CD14-positive monocyte (primary cell): ENCODE data around the gene PTPRU. TPM values are rescaled to one million over a fixed set of nuclear protein-coding genes. Genes with fewer than 3 reads are reported as not detected.

Experiments used
- DNase-seq, 3 donors: peaks; one replicate each; pipeline ENCODE4 v3.0.0-alpha.2; 2011 to 2022
- H2AFZ ChIP-seq: 2 replicates; pipeline ENCODE4 v1.6.0; 2012; ENCODE audit warnings: mild to moderate bottlenecking, low read depth, low read length, inconsistent platforms; ENCODE audit not compliant: insufficient read depth, poor library complexity, severe bottlenecking
- H3K27ac ChIP-seq, 2 donors: 1 replicate in 1 of 2; 2 replicates in 1 of 2; pipeline ENCODE4 v1.5.1; 2012 to 2013; ENCODE audit warnings: low read length in 2 of 2, control low read depth in 1 of 2, inconsistent platforms in 1 of 2, low read depth in 1 of 2, mild to moderate bottlenecking in 1 of 2
- H3K27me3 ChIP-seq, 2 donors: one replicate each; pipeline versions ENCODE4 v1.6.0 to v1.6.1; 2011 to 2013; ENCODE audit warnings: low read length in 2 of 2; ENCODE audit not compliant: control insufficient read depth in 2 of 2, insufficient read depth in 2 of 2
- H3K36me3 ChIP-seq, 2 donors: replicated peaks in 1 of 2; 1 replicate in 1 of 2; 2 replicates in 1 of 2; pipeline versions ENCODE4 v1.5.1 to v1.6.1; 2012 to 2013; ENCODE audit warnings: low read length in 2 of 2, control low read depth in 1 of 2, inconsistent platforms in 1 of 2, mild to moderate bottlenecking in 1 of 2; ENCODE audit not compliant: insufficient read depth in 2 of 2, control insufficient read depth in 1 of 2
- H3K4me1 ChIP-seq, 2 donors: 1 replicate in 1 of 2; 2 replicates in 1 of 2; pipeline versions ENCODE4 v1.5.1 to v1.6.1; 2012 to 2013; ENCODE audit warnings: low read length in 2 of 2, control low read depth in 1 of 2, inconsistent platforms in 1 of 2, mild to moderate bottlenecking in 1 of 2, moderate library complexity in 1 of 2; ENCODE audit not compliant: insufficient read depth in 2 of 2, control insufficient read depth in 1 of 2
- H3K4me2 ChIP-seq: replicated peaks from 2 replicates; pipeline ENCODE3; 2012; ENCODE audit warnings: low read length, moderate library complexity, mild to moderate bottlenecking; ENCODE audit not compliant: poor library complexity, severe bottlenecking; ENCODE audit errors: extremely low read depth
- H3K4me3 ChIP-seq, 3 experiments: fragments of 200-600 bp in 1 of 3; sonication (generic) in 1 of 3; replicated peaks in 1 of 3; 1 replicate in 2 of 3; 2 replicates in 1 of 3; pipeline ENCODE4 v1.5.1; 2011 to 2013; ENCODE audit warnings: low read length in 3 of 3, mild to moderate bottlenecking in 3 of 3, control low read depth in 2 of 3, low read depth in 2 of 3, inconsistent platforms in 1 of 3, moderate library complexity in 1 of 3
- H3K79me2 ChIP-seq: 2 replicates; pipeline ENCODE4 v1.6.0; 2012; ENCODE audit warnings: mild to moderate bottlenecking, control low read depth, inconsistent platforms, low read length, moderate library complexity; ENCODE audit not compliant: insufficient read depth
- H3K9ac ChIP-seq: 2 replicates; pipeline ENCODE4 v1.6.0; 2017; ENCODE audit warnings: low read length, mild to moderate bottlenecking; ENCODE audit not compliant: insufficient read depth, poor library complexity, severe bottlenecking
- H3K9me3 ChIP-seq, 2 donors: replicated peaks in 1 of 2; 1 replicate in 1 of 2; 2 replicates in 1 of 2; pipeline versions ENCODE4 v1.5.1 to v1.6.1; 2012 to 2013; ENCODE audit warnings: low read length in 2 of 2, control low read depth in 1 of 2; ENCODE audit not compliant: control insufficient read depth in 1 of 2, insufficient read depth in 1 of 2
- H4K20me1 ChIP-seq: 2 replicates; pipeline ENCODE4 v1.6.0; 2012; ENCODE audit warnings: mild to moderate bottlenecking, low read length, control low read depth, moderate library complexity; ENCODE audit not compliant: insufficient read depth
- H3K27ac Mint-ChIP-seq, 7 donors: one replicate each; pipeline ENCODE4 v1.8.0; 2020; ENCODE audit warnings: mild to moderate bottlenecking in 7 of 7, mixed read lengths in 7 of 7, moderate library complexity in 6 of 7, inconsistent platforms in 2 of 7
- H3K27me3 Mint-ChIP-seq, 3 donors: one replicate each; pipeline ENCODE4 v1.8.0; 2021 to 2022; ENCODE audit warnings: low read depth in 3 of 3, mild to moderate bottlenecking in 3 of 3, mixed read lengths in 3 of 3, moderate library complexity in 3 of 3, inconsistent platforms in 1 of 3
- H3K36me3 Mint-ChIP-seq, 2 donors: one replicate each; pipeline ENCODE4 v1.8.0; 2020; ENCODE audit warnings: mixed read lengths in 2 of 2, inconsistent platforms in 1 of 2, mild to moderate bottlenecking in 1 of 2
- H3K4me1 Mint-ChIP-seq: one replicate; pipeline ENCODE4 v1.8.0; 2020; ENCODE audit warnings: mild to moderate bottlenecking, mixed read lengths
- H3K4me3 Mint-ChIP-seq, 2 donors: one replicate each; pipeline ENCODE4 v1.8.0; 2020; ENCODE audit warnings: mild to moderate bottlenecking in 2 of 2, mixed read lengths in 2 of 2, moderate library complexity in 1 of 2
- H3K9me3 Mint-ChIP-seq, 7 donors: one replicate each; pipeline ENCODE4 v1.8.0; 2020 to 2022; ENCODE audit warnings: mixed read lengths in 7 of 7, mild to moderate bottlenecking in 6 of 7, moderate library complexity in 6 of 7, inconsistent platforms in 2 of 7
- WGBS: methylation state at CpG from one replicate; pipeline ENCODE4 v1.1.5; 2013; ENCODE audit warnings: missing lambda C conversion rate; ENCODE audit not compliant: insufficient coverage; 5-methylcytosine and 5-hydroxymethylcytosine counted together
- intact Hi-C, 2 donors: fragments of 100-400 bp; cut with micrococcal nuclease; formaldehyde crosslinking; loops; one replicate each; pipeline versions ENCODE4 v1.15.0 to v1.15.1; 2023
- polyA plus RNA-seq, 3 donors: library from polyadenylated mRNA; depleted of rRNA in 1 of 3; unstranded in 2 of 3; stranded (reverse) in 1 of 3; fragments of 300-500 nt in 2 of 3; fragments of >200 nt in 1 of 3; fragmentation: Illumina TruSeq in 2 of 3; gene quantifications; 1 replicate in 2 of 3; 2 replicates in 1 of 3; pipeline ENCODE4 v1.2.3, GENCODE V29; 2012 to 2021
- TF ChIP-seq, protein P1 (sequence below): fragments of 200-600 bp; IDR thresholded peaks from one replicate; pipeline ENCODE4 v1.8.0; 2022; ENCODE audit warnings: antibody characterized with exemption, mild to moderate bottlenecking

Gene PTPRU
- polyA plus RNA-seq, 3 donors: 0.42 to 1.4 TPM; not detected in 1

DNA sequence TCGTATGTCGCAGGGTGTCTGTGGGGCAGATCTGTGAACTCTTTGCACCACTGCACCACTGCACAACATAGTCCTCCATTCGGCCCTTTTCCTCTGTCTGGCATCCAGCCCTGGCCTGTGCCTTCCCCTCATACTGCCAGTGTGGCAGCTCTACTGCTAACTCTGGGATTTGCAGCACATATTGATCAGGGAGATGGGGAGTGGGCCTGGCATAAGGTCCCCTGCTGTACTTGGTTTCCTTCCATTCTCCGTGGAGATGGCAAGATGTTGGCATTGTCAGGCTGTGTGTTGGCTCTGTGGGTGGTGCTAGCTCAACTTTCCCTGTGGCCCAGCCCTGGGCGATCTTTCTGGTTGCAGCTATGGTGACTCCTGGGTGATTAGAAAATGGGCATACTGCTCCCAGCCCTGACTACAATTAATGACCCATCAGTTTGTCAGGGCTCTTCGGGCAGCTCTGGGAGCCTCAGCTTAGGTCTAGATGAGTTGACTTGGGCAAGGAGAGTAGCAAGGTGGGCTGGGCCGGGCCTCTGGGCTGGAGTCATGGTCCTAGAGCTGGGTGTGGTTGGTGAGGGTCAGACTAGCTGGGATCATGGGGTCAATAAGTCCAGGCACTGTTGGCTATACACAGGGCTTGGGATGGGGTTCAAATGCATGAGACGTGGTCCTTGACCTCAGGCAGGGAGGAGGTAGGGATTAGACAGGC, 11.4 kb downstream of the PTPRU start:
- 98% methylated on average over 4 of the region's 8 CpGs for WGBS
- H2AFZ ChIP-seq: no peak overlapping the region
- H3K4me1 ChIP-seq: no peaks in the 10 kb centered on the region

DNA sequence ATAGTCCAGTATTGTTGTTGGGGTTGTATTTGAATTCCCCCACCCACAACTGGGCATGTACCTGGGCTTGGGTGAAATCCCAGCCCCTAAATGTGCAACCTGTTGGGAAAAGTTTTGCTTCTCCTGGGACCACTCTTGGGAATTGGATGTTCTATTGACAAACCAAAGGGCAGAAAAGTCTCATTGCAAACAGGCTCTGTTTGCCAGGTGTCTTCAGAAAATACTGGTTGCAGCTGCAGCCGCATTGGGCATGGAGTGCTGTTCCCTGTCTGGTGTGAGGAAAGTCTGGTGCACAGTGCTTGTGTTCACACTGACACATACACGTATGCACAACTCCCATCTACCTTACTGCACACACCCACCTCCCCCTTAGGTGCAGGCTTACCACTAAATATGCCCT, 12.1 kb downstream of the PTPRU start:
- Mint-ChIP-seq H3K4me1 (peaks cover 3% of the 10 kb centered on the region), H3K9me3 (peaks cover 0 to 3% (median 0%) of the 10 kb centered on the region in 7 donors), H3K36me3 (no peaks in the 10 kb centered on the region), H3K27ac (no peak overlapping the region), H3K27me3 (peaks cover 0 to 7% (median 2%) of the 10 kb centered on the region in 3 donors), H3K4me3 (no peak overlapping the region)
- Histone ChIP-seq H3K4me3 (no peak overlapping the region), H3K27ac (no peak overlapping the region), H3K4me1 (no peaks in the 10 kb centered on the region), H3K4me2 (no peak overlapping the region), H3K9ac (no peak overlapping the region), H3K27me3 (no peaks in the 10 kb centered on the region), H4K20me1 (no peaks in the 10 kb centered on the region), H3K36me3 (no peaks in the 10 kb centered on the region), H2AFZ (no peak overlapping the region), H3K79me2 (no peaks in the 10 kb centered on the region), H3K9me3 (no peaks in the 10 kb centered on the region)
- TF ChIP-seq, protein P1, sequence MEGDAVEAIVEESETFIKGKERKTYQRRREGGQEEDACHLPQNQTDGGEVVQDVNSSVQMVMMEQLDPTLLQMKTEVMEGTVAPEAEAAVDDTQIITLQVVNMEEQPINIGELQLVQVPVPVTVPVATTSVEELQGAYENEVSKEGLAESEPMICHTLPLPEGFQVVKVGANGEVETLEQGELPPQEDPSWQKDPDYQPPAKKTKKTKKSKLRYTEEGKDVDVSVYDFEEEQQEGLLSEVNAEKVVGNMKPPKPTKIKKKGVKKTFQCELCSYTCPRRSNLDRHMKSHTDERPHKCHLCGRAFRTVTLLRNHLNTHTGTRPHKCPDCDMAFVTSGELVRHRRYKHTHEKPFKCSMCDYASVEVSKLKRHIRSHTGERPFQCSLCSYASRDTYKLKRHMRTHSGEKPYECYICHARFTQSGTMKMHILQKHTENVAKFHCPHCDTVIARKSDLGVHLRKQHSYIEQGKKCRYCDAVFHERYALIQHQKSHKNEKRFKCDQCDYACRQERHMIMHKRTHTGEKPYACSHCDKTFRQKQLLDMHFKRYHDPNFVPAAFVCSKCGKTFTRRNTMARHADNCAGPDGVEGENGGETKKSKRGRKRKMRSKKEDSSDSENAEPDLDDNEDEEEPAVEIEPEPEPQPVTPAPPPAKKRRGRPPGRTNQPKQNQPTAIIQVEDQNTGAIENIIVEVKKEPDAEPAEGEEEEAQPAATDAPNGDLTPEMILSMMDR: no peak
- WGBS: 88% methylated on average over 1 of the region's 2 CpGs
- intact Hi-C loops: no loop called here
- no peak for DNase-seq

More for the DNA sequence above, 11.4 kb downstream of the PTPRU start:
- DNase-seq: no peak
- H3K4me2 ChIP-seq: no peak overlapping the region
- H3K9ac ChIP-seq: no peak overlapping the region
- Mint-ChIP-seq H3K9me3 (peaks cover 0 to 3% (median 0%) of the 10 kb centered on the region in 7 donors), H3K4me3 (no peak overlapping the region), H3K36me3 (no peaks in the 10 kb centered on the region), H3K27me3 (peaks cover under 1 to 3% (median 2%) of the 10 kb centered on the region in 3 donors), H3K27ac (no peak overlapping the region), H3K4me1 (peaks cover 3% of the 10 kb centered on the region)
- intact Hi-C loops: no loop called here
- H3K36me3 ChIP-seq: no peaks in the 10 kb centered on the region
- H3K79me2 ChIP-seq: no peaks in the 10 kb centered on the region
- H3K27ac ChIP-seq: no peak overlapping the region
- TF ChIP-seq, protein P1: no peak
- H3K27me3 ChIP-seq: peaks cover 0 to 3% of the 10 kb centered on the region in 2 donors
- no peak overlapping the region for H3K4me3 ChIP-seq
- no peaks in the 10 kb centered on the region for H3K9me3 ChIP-seq
- no peaks in the 10 kb centered on the region for H4K20me1 ChIP-seq
